Left ventricle myocardium inferior (tissue), 1 donor: ENCODE measurements around the gene OR52N5. TPM values are rescaled to one million over a fixed set of nuclear protein-coding genes. Genes with fewer than 3 reads are reported as not detected.

Source experiments
- DNase-seq: peaks from one replicate; pipeline ENCODE4 v3.0.0-alpha.2; 2020
- H3K27ac ChIP-seq: fragments of 200-600 bp; replicated peaks from 2 replicates; pipeline ENCODE4 v1.8.0; 2021
- H3K27me3 ChIP-seq: fragments of 200-600 bp; 2 replicates; pipeline ENCODE4 v1.8.0; 2021; ENCODE audit warnings: low read depth
- H3K36me3 ChIP-seq: fragments of 200-600 bp; 2 replicates; pipeline ENCODE4 v1.8.0; 2021
- H3K4me1 ChIP-seq: fragments of 200-600 bp; 2 replicates; pipeline ENCODE4 v1.8.0; 2021
- H3K4me3 ChIP-seq: fragments of 200-600 bp; 2 replicates; pipeline ENCODE4 v1.8.0; 2021; ENCODE audit warnings: mild to moderate bottlenecking, moderate library complexity
- H3K9me3 ChIP-seq: fragments of 200-600 bp; replicated peaks from 2 replicates; pipeline ENCODE4 v1.8.0; 2021
- intact Hi-C: fragments of 100-400 bp; cut with micrococcal nuclease; formaldehyde crosslinking; loops from one replicate; pipeline ENCODE4 v1.11.0; 2022
- total RNA-seq: library from RNA; stranded (reverse); fragmentation: NEBNext Ultra II Directional; extraction: Animal tissue kit (Norgen Biotek cat#: 25700); gene quantifications from one replicate; pipeline ENCODE4 v1.2.1, GENCODE V29; 2021
- TF ChIP-seq, protein P1 (sequence below): fragments of 200-600 bp; IDR thresholded peaks from 2 replicates; pipeline ENCODE4 v1.8.0; 2021; ENCODE audit warnings: antibody characterized with exemption, mild to moderate bottlenecking, borderline replicate concordance
- donor health status: DM: no; HTN: yes; CAD: no; lungs with severe emphysema.

Gene OR52N5
- total RNA-seq, 1 donor from 2014 or later: not detected

DNA sequence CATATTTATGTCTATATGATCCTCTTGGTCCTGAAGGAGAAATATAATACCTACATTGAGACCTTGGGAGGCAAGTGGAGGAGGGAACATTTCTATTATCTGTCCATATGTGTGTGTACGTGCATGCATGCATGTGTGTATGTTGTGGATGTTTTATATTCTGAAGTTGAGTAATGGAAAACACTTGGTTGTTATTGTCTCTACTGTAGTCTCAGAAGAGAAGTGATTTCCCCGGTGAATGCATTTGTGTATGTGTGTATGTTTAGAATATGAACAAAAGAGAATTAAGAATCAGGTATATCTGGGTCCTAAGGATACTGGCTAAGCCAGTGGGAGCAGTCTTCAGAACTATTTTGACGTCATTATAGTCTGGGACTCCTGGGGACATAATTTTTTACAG lies 8.0 kb upstream of the OR52N5 start, which contains the start of gene OR52N1:
Gene OR52N1, minus strand, starts transcription at position 101 of the 400 bp plus-strand sequence. CDS start 2,449 bp downstream, outside the sequence.
- H3K27me3 ChIP-seq: no peaks in the 10 kb centered on the region
- intact Hi-C loops: no loop called here
- H3K27ac ChIP-seq: no peak within 1 kb of the TSS
- no peak for DNase-seq
- no peaks in the 10 kb centered on the region for H3K4me1 ChIP-seq
- TF ChIP-seq, protein P1, sequence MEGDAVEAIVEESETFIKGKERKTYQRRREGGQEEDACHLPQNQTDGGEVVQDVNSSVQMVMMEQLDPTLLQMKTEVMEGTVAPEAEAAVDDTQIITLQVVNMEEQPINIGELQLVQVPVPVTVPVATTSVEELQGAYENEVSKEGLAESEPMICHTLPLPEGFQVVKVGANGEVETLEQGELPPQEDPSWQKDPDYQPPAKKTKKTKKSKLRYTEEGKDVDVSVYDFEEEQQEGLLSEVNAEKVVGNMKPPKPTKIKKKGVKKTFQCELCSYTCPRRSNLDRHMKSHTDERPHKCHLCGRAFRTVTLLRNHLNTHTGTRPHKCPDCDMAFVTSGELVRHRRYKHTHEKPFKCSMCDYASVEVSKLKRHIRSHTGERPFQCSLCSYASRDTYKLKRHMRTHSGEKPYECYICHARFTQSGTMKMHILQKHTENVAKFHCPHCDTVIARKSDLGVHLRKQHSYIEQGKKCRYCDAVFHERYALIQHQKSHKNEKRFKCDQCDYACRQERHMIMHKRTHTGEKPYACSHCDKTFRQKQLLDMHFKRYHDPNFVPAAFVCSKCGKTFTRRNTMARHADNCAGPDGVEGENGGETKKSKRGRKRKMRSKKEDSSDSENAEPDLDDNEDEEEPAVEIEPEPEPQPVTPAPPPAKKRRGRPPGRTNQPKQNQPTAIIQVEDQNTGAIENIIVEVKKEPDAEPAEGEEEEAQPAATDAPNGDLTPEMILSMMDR: no peak
- H3K9me3 ChIP-seq: peaks cover 19% of the 10 kb centered on the region
- no peak within 1 kb of the TSS for H3K4me3 ChIP-seq
- H3K36me3 ChIP-seq: no peaks in the 10 kb centered on the region

DNA sequence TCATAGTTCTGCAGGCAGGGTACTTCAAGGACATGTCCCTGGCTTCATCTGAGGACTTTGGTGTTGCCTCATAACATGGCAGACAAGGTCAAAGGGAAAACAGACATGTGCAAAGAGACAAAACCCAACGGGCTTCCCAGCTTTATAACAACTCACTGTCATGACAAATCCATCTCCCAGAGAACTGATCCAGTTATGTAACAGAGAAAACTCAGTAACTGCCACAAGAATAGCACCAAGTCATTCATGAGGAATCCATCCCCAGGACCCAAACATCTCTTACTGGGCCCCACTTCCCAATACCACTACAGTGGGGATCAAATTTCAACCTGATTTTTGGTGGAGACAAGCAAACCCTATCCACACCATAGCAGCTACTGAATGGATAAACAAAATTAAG lies 16.1 kb downstream of the OR52N5 start:
- TF ChIP-seq, protein P1: no peak
- intact Hi-C loops: no loop called here
- no peaks in the 10 kb centered on the region for H3K36me3 ChIP-seq
- H3K4me1 ChIP-seq: no peaks in the 10 kb centered on the region
- H3K27me3 ChIP-seq: no peaks in the 10 kb centered on the region
- no peak overlapping the region for H3K4me3 ChIP-seq
- no peaks in the 10 kb centered on the region for H3K9me3 ChIP-seq
- no peak overlapping the region for H3K27ac ChIP-seq
- no peak for DNase-seq

DNA sequence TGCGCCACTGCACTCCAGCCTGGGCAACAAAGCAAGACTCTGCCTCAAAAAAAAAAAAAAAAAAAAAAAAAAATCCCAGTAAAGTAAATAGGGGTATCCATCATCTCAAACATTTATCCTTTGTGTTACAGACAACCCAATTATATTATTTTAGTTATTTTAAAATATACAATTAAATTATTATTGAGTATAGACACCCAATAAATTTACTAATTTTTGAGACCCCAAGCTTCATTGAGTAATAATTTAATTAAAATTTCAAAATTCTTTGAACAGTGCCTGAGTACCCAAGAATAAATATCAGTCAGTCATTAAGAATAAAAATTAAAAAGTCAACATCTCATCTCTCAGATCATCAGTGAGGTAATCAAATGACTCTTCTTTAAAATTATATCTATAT lies 29.2 kb downstream of the OR52N5 start, which contains the start of gene OR52N4:
Gene OR52N4, plus strand, starts transcription at position 301 of the 400 bp plus-strand sequence. CDS start 498 bp downstream, outside the sequence.
- H3K4me3 ChIP-seq: no peak within 1 kb of the TSS
- intact Hi-C loops: no loop called here
- DNase-seq: no peak
- H3K27ac ChIP-seq: no peak within 1 kb of the TSS
- no peaks in the 10 kb centered on the region for H3K27me3 ChIP-seq
- H3K36me3 ChIP-seq: no peaks in the 10 kb centered on the region
- H3K4me1 ChIP-seq: no peaks in the 10 kb centered on the region
- H3K9me3 ChIP-seq: no peaks in the 10 kb centered on the region
- TF ChIP-seq, protein P1: no peak

DNA sequence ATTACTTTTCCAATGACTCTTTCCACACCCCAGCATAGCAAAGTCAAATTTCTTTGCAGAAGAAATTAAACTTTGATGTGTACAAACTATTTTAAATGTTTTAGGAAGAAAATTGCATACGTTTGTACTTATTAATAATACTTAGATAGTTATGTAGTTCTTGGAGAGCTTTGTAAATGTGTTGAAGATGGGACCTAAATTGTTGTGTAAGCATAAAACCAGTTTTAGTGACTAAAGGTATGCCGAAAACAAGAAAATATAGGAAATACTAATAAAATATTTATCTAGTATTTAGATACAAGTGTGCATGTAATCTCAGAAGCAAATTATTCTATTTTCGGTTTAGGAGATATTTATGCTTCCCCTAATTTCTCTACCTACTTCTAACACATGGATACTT lies 33.3 kb downstream of the OR52N5 start:
- intact Hi-C loops: no loop called here
- DNase-seq: no peak
- Histone ChIP-seq H3K36me3 (no peaks in the 10 kb centered on the region), H3K27ac (no peak overlapping the region), H3K4me3 (no peak overlapping the region), H3K4me1 (no peaks in the 10 kb centered on the region), H3K27me3 (no peaks in the 10 kb centered on the region), H3K9me3 (peaks cover 6% of the 10 kb centered on the region)
- TF ChIP-seq, protein P1: no peak

DNA sequence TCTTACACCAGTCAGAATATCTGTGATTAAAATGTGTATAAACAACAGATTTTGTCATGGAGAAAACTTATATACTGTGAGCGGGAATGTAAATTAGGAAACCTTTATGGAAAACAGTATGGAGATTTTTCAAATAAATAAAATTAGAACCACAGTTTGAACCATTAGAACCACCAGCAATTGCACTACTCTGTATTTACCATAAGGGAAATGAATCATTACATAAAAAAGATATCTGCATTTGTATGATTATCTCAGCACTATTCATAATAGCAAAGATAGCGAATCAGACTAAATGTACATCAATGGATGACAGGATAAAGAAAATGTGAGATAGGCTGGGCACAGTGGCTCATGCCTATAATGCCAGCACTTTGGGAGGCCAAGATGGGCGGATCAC lies 36.5 kb downstream of the OR52N5 start:
- Histone ChIP-seq H3K36me3 (no peaks in the 10 kb centered on the region), H3K27me3 (no peaks in the 10 kb centered on the region), H3K4me3 (no peak overlapping the region), H3K9me3 (peaks cover 36% of the 10 kb centered on the region), H3K27ac (no peak overlapping the region), H3K4me1 (no peaks in the 10 kb centered on the region)
- TF ChIP-seq, protein P1: no peak
- intact Hi-C loops: no loop called here
- no peak for DNase-seq
